Calu3 (cell line): ENCODE measurements around the gene SMYD5. TPM values are rescaled to one million over a fixed set of nuclear protein-coding genes. Genes with fewer than 3 reads are reported as not detected.

Source experiments
- BruUV-seq: library from RNA; stranded (reverse); fragments of 400-500 nt; replicated peaks from 2 replicates; lab custom pipeline; 2021; lab: Mats Ljungman, UMichigan
- CTCF ChIA-PET: fragments of 300-600 bp; sonication (Branson Sonifier 250); formaldehyde crosslinking; loops from one replicate; lab custom pipeline; 2022; ENCODE audit warnings: antibody characterized with exemption; lab: Charles Lee
- DNase-seq: peaks from one replicate; pipeline ENCODE4 v3.0.0; 2022
- H3K27ac Mint-ChIP-seq: one replicate; pipeline ENCODE4 v1.8.0; 2022; ENCODE audit warnings: mixed read lengths; ENCODE audit not compliant: unreplicated experiment
- H3K27me3 Mint-ChIP-seq: one replicate; pipeline ENCODE4 v1.8.0; 2022; ENCODE audit warnings: mixed read lengths; ENCODE audit not compliant: unreplicated experiment
- H3K36me3 Mint-ChIP-seq: one replicate; pipeline ENCODE4 v1.8.0; 2022; ENCODE audit warnings: mild to moderate bottlenecking, moderate library complexity, mixed read lengths; ENCODE audit not compliant: insufficient read depth, unreplicated experiment
- H3K4me1 Mint-ChIP-seq: one replicate; pipeline ENCODE4 v1.8.0; 2022; ENCODE audit warnings: mild to moderate bottlenecking, low read depth, mixed read lengths; ENCODE audit not compliant: unreplicated experiment
- H3K4me3 Mint-ChIP-seq: one replicate; pipeline ENCODE4 v1.8.0; 2022; ENCODE audit warnings: mild to moderate bottlenecking, low read depth, moderate library complexity, mixed read lengths; ENCODE audit not compliant: unreplicated experiment
- H3K9me3 Mint-ChIP-seq: one replicate; pipeline ENCODE4 v1.8.0; 2022; ENCODE audit warnings: low read depth, mixed read lengths; ENCODE audit not compliant: unreplicated experiment
- intact Hi-C: fragments of 100-400 bp; cut with micrococcal nuclease; formaldehyde crosslinking; loops from one replicate; pipeline ENCODE4 v1.10.0; 2022; ENCODE audit not compliant: unreplicated experiment
- total RNA-seq: library from RNA; stranded (reverse); gene quantifications from 2 replicates; pipeline ENCODE4 v1.2.3, GENCODE V29; 2022
- TF ChIP-seq, protein P1 (sequence below): fragments of 200-600 bp; IDR thresholded peaks from one replicate; pipeline ENCODE4 v1.8.0; 2022; ENCODE audit warnings: antibody characterized with exemption; ENCODE audit not compliant: unreplicated experiment

SMYD5 gene
- total RNA-seq, 1 experiment from 2014 or later = 32.1 TPM

DNA sequence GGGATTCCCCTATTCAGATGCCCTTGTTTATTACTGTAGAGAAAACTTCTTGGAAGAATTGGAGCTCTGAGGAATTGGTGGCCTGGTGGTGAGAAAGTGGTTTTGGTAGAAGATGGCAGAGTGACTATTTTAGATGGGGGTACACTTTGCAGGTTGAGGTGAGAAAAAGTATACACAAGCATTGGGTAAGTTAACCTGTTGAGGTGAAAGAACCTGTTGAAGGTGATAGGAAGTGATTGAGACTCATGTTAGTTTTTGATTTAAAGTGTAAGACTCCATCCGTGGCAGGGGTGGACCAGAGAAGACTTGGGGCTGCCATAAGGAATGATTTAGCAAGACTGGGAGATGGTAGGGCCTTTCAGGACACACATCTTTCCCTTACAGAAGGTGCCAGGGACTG, 23.1 kb downstream of the SMYD5 start:
- peaks cover 59% of the 10 kb centered on the region for H3K36me3 Mint-ChIP-seq
- BruUV-seq = no TSS peak
- no peak overlapping the region for H3K27ac Mint-ChIP-seq
- TF ChIP-seq, protein P1, sequence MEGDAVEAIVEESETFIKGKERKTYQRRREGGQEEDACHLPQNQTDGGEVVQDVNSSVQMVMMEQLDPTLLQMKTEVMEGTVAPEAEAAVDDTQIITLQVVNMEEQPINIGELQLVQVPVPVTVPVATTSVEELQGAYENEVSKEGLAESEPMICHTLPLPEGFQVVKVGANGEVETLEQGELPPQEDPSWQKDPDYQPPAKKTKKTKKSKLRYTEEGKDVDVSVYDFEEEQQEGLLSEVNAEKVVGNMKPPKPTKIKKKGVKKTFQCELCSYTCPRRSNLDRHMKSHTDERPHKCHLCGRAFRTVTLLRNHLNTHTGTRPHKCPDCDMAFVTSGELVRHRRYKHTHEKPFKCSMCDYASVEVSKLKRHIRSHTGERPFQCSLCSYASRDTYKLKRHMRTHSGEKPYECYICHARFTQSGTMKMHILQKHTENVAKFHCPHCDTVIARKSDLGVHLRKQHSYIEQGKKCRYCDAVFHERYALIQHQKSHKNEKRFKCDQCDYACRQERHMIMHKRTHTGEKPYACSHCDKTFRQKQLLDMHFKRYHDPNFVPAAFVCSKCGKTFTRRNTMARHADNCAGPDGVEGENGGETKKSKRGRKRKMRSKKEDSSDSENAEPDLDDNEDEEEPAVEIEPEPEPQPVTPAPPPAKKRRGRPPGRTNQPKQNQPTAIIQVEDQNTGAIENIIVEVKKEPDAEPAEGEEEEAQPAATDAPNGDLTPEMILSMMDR = no peak
- H3K4me1 Mint-ChIP-seq = peaks cover 26% of the 10 kb centered on the region
- intact Hi-C loops = no loop called here
- DNase-seq = no peak
- no peaks in the 10 kb centered on the region for H3K27me3 Mint-ChIP-seq
- H3K4me3 Mint-ChIP-seq = no peak overlapping the region
- CTCF ChIA-PET = no interaction called here
- no peaks in the 10 kb centered on the region for H3K9me3 Mint-ChIP-seq

DNA sequence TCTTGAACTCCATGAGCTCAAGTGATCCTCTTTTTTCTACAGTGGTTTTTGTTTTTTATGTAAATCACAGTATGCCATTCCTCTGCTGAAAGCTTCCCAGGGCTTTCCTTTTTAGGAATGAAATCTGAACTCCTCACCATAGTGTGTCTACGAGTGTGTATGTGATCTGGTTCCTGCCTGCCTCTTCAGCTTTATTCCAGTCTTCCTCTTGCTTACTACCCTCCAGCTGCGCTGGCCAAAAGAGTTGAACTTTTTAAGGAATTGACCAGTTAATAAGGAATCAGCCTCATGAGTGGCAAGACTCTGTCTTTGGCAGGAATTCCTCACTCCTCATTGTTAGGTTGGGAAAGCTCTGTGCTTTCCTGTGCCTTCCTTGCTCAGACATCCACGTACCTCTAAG, 24.1 kb downstream of the SMYD5 start:
- CTCF ChIA-PET = no interaction called here
- H3K36me3 Mint-ChIP-seq = peaks cover 51% of the 10 kb centered on the region
- H3K27me3 Mint-ChIP-seq = no peaks in the 10 kb centered on the region
- H3K4me1 Mint-ChIP-seq = peaks cover 26% of the 10 kb centered on the region
- H3K27ac Mint-ChIP-seq = no peak overlapping the region
- TF ChIP-seq, protein P1 = no peak
- no peak for DNase-seq
- H3K9me3 Mint-ChIP-seq = no peaks in the 10 kb centered on the region
- BruUV-seq = no TSS peak
- intact Hi-C loops = no loop called here
- H3K4me3 Mint-ChIP-seq = no peak overlapping the region

DNA sequence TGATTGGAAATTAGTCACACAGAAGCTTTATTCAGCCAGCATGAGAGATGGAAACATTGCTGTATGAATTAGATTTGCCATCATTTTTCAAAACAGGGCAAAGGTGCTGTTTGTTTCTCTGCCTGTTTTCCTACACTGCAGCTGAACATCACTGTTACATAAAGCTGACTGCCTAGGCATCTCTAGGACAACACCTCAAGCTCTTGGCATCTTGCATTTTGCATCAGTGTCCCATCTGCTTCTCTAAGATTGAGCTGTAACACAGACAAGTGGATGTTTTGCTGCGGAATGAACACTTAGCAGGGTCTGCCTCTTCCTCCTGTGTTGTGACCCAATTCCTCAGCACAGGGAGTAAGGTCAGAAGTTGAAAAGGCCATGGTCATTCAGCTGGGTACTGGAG, 24.9 kb downstream of the SMYD5 start:
- no peak overlapping the region for H3K4me3 Mint-ChIP-seq
- BruUV-seq = no TSS peak
- no peaks in the 10 kb centered on the region for H3K9me3 Mint-ChIP-seq
- no peak for DNase-seq
- TF ChIP-seq, protein P1 = no peak
- peaks cover 26% of the 10 kb centered on the region for H3K4me1 Mint-ChIP-seq
- peaks cover 43% of the 10 kb centered on the region for H3K36me3 Mint-ChIP-seq
- intact Hi-C loops = no loop called here
- CTCF ChIA-PET = no interaction called here
- no peak overlapping the region for H3K27ac Mint-ChIP-seq
- H3K27me3 Mint-ChIP-seq = no peaks in the 10 kb centered on the region

DNA sequence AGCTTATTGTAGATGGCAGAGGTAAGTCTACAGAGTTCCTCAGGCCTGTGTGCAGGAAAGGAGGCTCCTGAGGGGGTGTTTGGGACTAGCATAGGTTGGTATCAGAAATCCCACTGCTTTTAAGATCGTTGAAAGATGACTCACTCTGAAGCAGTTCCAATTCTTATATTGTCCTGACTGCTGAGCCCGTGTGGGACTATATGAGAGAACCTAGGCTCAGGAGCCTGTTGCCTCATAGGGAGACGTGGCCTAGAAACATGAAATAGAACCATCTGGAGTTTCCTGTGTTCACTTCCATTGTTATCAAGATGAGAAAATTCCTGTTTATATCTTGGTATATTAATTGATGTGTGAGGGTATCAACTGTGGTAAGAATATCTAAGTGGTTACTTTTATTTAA, 25.7 kb downstream of the SMYD5 start:
- H3K27ac Mint-ChIP-seq = no peak overlapping the region
- TF ChIP-seq, protein P1 = no peak
- intact Hi-C loops = loop anchor here (2.0 kb wide), 1 partner anchor 51 kb away; no protein-coding TSS in a partner anchor
- H3K36me3 Mint-ChIP-seq = peaks cover 42% of the 10 kb centered on the region
- no peak overlapping the region for H3K4me3 Mint-ChIP-seq
- BruUV-seq = no TSS peak
- no peaks in the 10 kb centered on the region for H3K27me3 Mint-ChIP-seq
- H3K4me1 Mint-ChIP-seq = peaks cover 26% of the 10 kb centered on the region
- no peak for DNase-seq
- CTCF ChIA-PET = no interaction called here
- H3K9me3 Mint-ChIP-seq = no peaks in the 10 kb centered on the region
